Endothelial cell of umbilical vein (primary cell): ENCODE results near the gene DAB2IP. TPM values are rescaled to one million over a fixed set of nuclear protein-coding genes. Genes with fewer than 3 reads are reported as not detected.

Experiments
- BruUV-seq: library from RNA; stranded (reverse); fragments of 400-500 nt; replicated peaks from 2 replicates; lab custom pipeline; 2021; lab: Mats Ljungman, UMichigan
- CTCF ChIA-PET: fragments of 300-600, 350-600 bp; sonication (Branson Sonifier 250); formaldehyde crosslinking; loops from one replicate; lab custom pipeline; 2021; ENCODE audit warnings: antibody characterized with exemption, inconsistent platforms; lab: Charles Lee
- POLR2A ChIA-PET: fragments of 300-600, 350-600 bp; sonication (Branson Sonifier 250); formaldehyde crosslinking; loops from one replicate; lab custom pipeline; 2021; ENCODE audit warnings: antibody characterized with exemption, inconsistent platforms; lab: Charles Lee
- DNase-seq: peaks from one replicate; pipeline ENCODE4 v3.0.0-alpha.2; 2011; ENCODE audit warnings: low read depth, low spot score
- FAIRE-seq: peaks from 2 replicates; lab custom pipeline; 2011; peaks lifted over from hg19 to GRCh38; lab: Jason Lieb, UNC
- H2AFZ ChIP-seq: 2 replicates; pipeline ENCODE4 v1.6.0; 2012; ENCODE audit warnings: low read depth, low read length, control low read depth, inconsistent platforms
- H3K27ac ChIP-seq: 2 replicates; pipeline ENCODE4 v1.5.1; 2011; ENCODE audit warnings: low read depth, mild to moderate bottlenecking, control low read depth, low read length, moderate library complexity; ENCODE audit not compliant: insufficient read depth
- H3K27me3 ChIP-seq, 2 experiments: 2 replicates each; pipeline versions ENCODE4 v1.6.0 to v1.6.1; 2011; ENCODE audit warnings: low read length in 2 of 2, mixed read lengths in 1 of 2; ENCODE audit not compliant: control insufficient read depth in 2 of 2, insufficient read depth in 2 of 2
- H3K36me3 ChIP-seq, 2 experiments: 2 replicates in 1 of 2; 3 replicates in 1 of 2; pipeline ENCODE4 v1.5.1; 2011; ENCODE audit warnings: low read length in 2 of 2, mild to moderate bottlenecking in 1 of 2, moderate library complexity in 1 of 2; ENCODE audit not compliant: control insufficient read depth in 2 of 2, insufficient read depth in 2 of 2; ENCODE audit errors: extremely low read depth in 1 of 2
- H3K4me1 ChIP-seq: 3 replicates; pipeline ENCODE4 v1.5.1; 2011; ENCODE audit warnings: mild to moderate bottlenecking, low read length; ENCODE audit not compliant: control insufficient read depth, insufficient read depth; ENCODE audit errors: extremely low read depth
- H3K4me2 ChIP-seq: 2 replicates; pipeline ENCODE4 v1.6.1; 2011; ENCODE audit warnings: low read length, control low read depth, mixed read lengths; ENCODE audit not compliant: insufficient read depth
- H3K4me3 ChIP-seq, 3 experiments: fragments of 200-600 bp in 1 of 3; sonication (generic), shearing (Covaris generic) in 1 of 3; replicated peaks in 1 of 3; 2 replicates each; pipeline ENCODE4 v1.5.1; 2011 to 2016; ENCODE audit warnings: control low read depth in 3 of 3, low read length in 3 of 3, mild to moderate bottlenecking in 2 of 3, inconsistent platforms in 1 of 3, low read depth in 1 of 3, moderate library complexity in 1 of 3; ENCODE audit not compliant: insufficient read depth in 1 of 3
- H3K79me2 ChIP-seq: 2 replicates; pipeline ENCODE4 v1.6.0; 2012; ENCODE audit warnings: low read length, inconsistent platforms; ENCODE audit not compliant: control insufficient read depth, insufficient read depth
- H3K9ac ChIP-seq: replicated peaks from 2 replicates; pipeline ENCODE3; 2011; ENCODE audit warnings: low read length, control low read depth; ENCODE audit not compliant: insufficient read depth; ENCODE audit errors: extremely low read depth
- H3K9me1 ChIP-seq: replicated peaks from 3 replicates; pipeline ENCODE4 v1.6.0; 2011; ENCODE audit warnings: mild to moderate bottlenecking, low read length; ENCODE audit not compliant: control insufficient read depth, insufficient read depth; ENCODE audit errors: extremely low read depth
- H3K9me3 ChIP-seq: replicated peaks from 2 replicates; pipeline ENCODE4 v1.5.1; 2012; ENCODE audit warnings: low read length, inconsistent platforms; ENCODE audit not compliant: control insufficient read depth, insufficient read depth
- H4K20me1 ChIP-seq: replicated peaks from 2 replicates; pipeline ENCODE3; 2011; ENCODE audit warnings: mild to moderate bottlenecking, low read length; ENCODE audit not compliant: control insufficient read depth, insufficient read depth; ENCODE audit errors: extremely low read depth
- CTCF ChIP-seq, 2 donors: IDR thresholded peaks; 1 replicate in 1 of 2; 2 replicates in 1 of 2; pipeline ENCODE4 v1.5.1; 2011; ENCODE audit warnings: low read length in 2 of 2, mild to moderate bottlenecking in 2 of 2, moderate library complexity in 2 of 2, control low read depth in 1 of 2, inconsistent platforms in 1 of 2, low read depth in 1 of 2; ENCODE audit not compliant: insufficient read depth in 1 of 2; ENCODE audit errors: extremely low read depth in 1 of 2
- FOS ChIP-seq: IDR thresholded peaks from 2 replicates; pipeline ENCODE4 v1.6.1; 2011; ENCODE audit warnings: mild to moderate bottlenecking, low read length, moderate library complexity, borderline replicate concordance; ENCODE audit not compliant: insufficient read depth
- GATA2 ChIP-seq: IDR thresholded peaks from 2 replicates; pipeline ENCODE4 v1.7.0; 2011; ENCODE audit warnings: low read depth, mild to moderate bottlenecking, moderate library complexity, mixed read lengths, low read length; ENCODE audit not compliant: insufficient read length, insufficient read depth
- MYC ChIP-seq: IDR thresholded peaks from one replicate; pipeline ENCODE4 v1.6.1; 2011; ENCODE audit warnings: mild to moderate bottlenecking, low read depth, low read length
- POLR2A ChIP-seq: IDR thresholded peaks from 2 replicates; pipeline ENCODE4 v1.6.1; 2012; ENCODE audit warnings: low read depth, mild to moderate bottlenecking, control low read depth, low read length
- dilution Hi-C: fragments of 300-500 bp; cut with MboI; formaldehyde crosslinking; loops from one replicate; pipeline ENCODE4 v1.15.0; 2019; ENCODE audit warnings: low sequenced_read_pairs; ENCODE audit not compliant: extremely low pct_ligation_motif_present
- intact Hi-C: fragments of 100-400 bp; cut with micrococcal nuclease; formaldehyde crosslinking; loops from one replicate; pipeline ENCODE4 v1.10.0; 2022
- polyA plus RNA-seq, 4 experiments: library from polyadenylated mRNA; depleted of rRNA in 3 of 4; stranded (reverse) in 3 of 4; unstranded in 1 of 4; fragments of >200 nt; gene quantifications; 2 replicates each; pipeline versions ENCODE4 v1.2.1 to v1.2.3, GENCODE V29; 2011 to 2012; ENCODE audit warnings: missing spikeins in 1 of 4
- total RNA-seq: library from RNA; stranded (reverse); gene quantifications from 2 replicates; pipeline ENCODE4 v1.2.3, GENCODE V29; 2021
- TF ChIP-seq, protein P1 (sequence below): IDR thresholded peaks from 2 replicates; pipeline ENCODE4 v1.6.1; 2011; ENCODE audit not compliant: insufficient read depth, insufficient read length

Gene DAB2IP
- total and polyA plus RNA-seq, 2 donors (not counting 3 experiments of a cell fraction or from before 2014, with no cell fraction given) = 29.2 to 53.6 TPM

- peaks cover 17% of the 10 kb centered on the region for H3K4me1 ChIP-seq
- no peak overlapping the region for H3K27ac ChIP-seq
- FAIRE-seq (no peak), DNase-seq (no peak)
- H3K9me1 ChIP-seq = no peaks in the 10 kb centered on the region
- no TSS peak for BruUV-seq
- no peak overlapping the region for H3K9ac ChIP-seq
- ChIA-PET POLR2A (no interaction called here), CTCF (interaction anchor here (0.6 to 8.2 kb wide), 8 partner anchors 10 to 352 kb away, joined by 3 to 143 read pairs (median 8); no protein-coding TSS in a partner anchor)
- H3K36me3 ChIP-seq = no peaks in the 10 kb centered on the region
- no peaks in the 10 kb centered on the region for H3K9me3 ChIP-seq
- H3K27me3 ChIP-seq = no peaks in the 10 kb centered on the region
- TF ChIP-seq MYC = no peak
- no peak overlapping the region for H2AFZ ChIP-seq
- dilution Hi-C loops = no loop called here
- no peak overlapping the region for H3K4me2 ChIP-seq
- H3K4me3 ChIP-seq = no peak overlapping the region
- H4K20me1 ChIP-seq = no peaks in the 10 kb centered on the region
- intact Hi-C loops = no loop called here
- H3K79me2 ChIP-seq = no peaks in the 10 kb centered on the region
These were observed 13.0 kb upstream of the DAB2IP start for GRCh38 chr9:121638399-121638798.

DNA sequence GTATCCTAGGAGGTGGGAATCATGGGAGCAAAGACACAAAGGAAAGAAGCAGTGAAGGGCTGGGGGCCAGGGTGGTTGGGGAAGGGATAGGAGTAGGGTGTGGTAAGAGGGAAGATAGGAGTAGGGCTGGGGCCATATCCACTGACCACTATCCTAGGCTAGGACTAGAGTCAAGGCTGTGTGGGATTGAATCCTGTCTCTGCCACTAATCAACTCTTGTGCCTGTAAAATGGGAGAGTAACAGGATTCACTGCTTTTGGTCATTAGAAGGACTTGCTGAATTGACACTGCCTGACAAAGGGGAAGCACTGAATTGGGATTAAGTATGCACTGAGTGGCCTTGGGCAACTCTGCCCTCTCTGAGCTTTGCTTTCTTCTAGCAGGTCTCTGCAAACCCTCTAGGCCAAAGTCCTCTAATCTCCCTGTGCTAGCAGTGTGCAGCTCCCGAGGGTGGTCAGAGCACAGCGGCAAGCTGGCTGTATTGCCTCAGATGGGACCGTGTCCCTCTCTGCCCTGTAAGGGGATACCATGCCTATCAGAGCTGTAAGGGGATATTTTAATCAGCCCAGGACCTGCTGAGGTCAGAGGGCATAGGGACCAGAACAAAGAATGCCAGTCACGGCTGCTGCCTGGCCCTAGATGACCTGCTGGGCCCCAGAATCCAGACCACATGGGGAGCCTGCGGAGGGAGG is 12.4 kb upstream of the DAB2IP start:
- Histone ChIP-seq H3K79me2 (no peaks in the 10 kb centered on the region), H3K27ac (no peak overlapping the region), H3K4me1 (peaks cover 17% of the 10 kb centered on the region), H2AFZ (no peak overlapping the region), H3K36me3 (no peaks in the 10 kb centered on the region), H3K9ac (no peak overlapping the region), H4K20me1 (no peaks in the 10 kb centered on the region), H3K9me3 (no peaks in the 10 kb centered on the region), H3K9me1 (no peaks in the 10 kb centered on the region), H3K4me3 (no peak overlapping the region), H3K4me2 (no peak overlapping the region), H3K27me3 (no peaks in the 10 kb centered on the region)
- no TSS peak for BruUV-seq
- DNase-seq = no peak
- ChIA-PET CTCF (interaction anchor here (1.3 to 8.2 kb wide), 6 partner anchors 11 to 93 kb away, joined by 5 to 143 read pairs (median 17); partner anchors contain the start of gene DAB2IP), POLR2A (no interaction called here)
- TF ChIP-seq MYC = no peak
- no peak for TF ChIP-seq POLR2A
- no peak for TF ChIP-seq CTCF (IDR thresholded peaks at IDR 0.05; ENCODE audit: extremely low read depth in 1 of 2, insufficient read depth in 1 of 2, low read depth in 1 of 2, low read length in 2 of 2)
- no peak for TF ChIP-seq FOS
- TF ChIP-seq GATA2 = no peak
- TF ChIP-seq, protein P1, sequence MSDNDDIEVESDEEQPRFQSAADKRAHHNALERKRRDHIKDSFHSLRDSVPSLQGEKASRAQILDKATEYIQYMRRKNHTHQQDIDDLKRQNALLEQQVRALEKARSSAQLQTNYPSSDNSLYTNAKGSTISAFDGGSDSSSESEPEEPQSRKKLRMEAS = no peak
- intact Hi-C loops = no loop called here
- FAIRE-seq = no peak
- dilution Hi-C loops = no loop called here
